ENCODE results near the gene XXYLT1.

Gene XXYLT1

DNA sequence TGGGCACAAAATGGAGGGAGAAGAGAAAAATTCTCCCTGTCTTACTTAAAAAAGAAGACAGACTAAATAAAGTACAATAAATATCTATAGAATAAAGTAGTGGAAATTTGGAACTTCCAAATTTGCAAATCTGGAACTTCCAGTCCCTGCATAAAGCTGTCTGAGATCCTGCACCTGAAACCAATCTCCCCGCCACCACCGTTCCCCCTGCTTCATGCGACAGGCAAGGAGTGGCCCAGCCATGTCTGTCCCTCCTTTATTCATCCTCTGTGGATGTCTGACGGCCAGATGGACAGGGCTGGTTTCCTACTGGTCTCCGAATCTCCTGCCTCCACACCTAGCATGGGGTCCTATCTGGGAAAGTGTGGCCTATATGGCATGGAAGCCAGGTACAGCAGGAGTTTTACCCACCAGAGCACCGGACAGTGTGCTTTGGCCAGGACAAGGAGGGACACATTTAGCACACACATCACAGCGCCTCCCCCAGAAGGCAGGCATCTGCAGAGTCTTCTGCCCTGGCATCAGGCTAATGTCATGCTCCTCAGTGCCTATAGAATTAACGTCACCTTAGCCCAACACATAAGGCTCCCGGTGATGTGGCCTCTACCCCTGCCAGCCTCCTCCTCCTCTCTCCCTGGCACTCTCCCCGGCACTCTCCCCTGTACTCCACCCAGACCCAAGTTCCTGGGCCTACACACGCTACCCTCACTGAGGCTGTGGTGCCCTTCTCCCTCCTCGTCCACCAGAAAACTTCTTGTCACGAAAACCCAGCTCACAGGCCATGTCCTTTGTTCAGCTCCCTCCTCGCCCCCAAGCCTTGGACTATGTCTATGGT, 170.8 kb downstream of the XXYLT1 start:
- no peak for DNase-seq (ENCODE audit: low read depth)
- TF ChIP-seq, protein P1, sequence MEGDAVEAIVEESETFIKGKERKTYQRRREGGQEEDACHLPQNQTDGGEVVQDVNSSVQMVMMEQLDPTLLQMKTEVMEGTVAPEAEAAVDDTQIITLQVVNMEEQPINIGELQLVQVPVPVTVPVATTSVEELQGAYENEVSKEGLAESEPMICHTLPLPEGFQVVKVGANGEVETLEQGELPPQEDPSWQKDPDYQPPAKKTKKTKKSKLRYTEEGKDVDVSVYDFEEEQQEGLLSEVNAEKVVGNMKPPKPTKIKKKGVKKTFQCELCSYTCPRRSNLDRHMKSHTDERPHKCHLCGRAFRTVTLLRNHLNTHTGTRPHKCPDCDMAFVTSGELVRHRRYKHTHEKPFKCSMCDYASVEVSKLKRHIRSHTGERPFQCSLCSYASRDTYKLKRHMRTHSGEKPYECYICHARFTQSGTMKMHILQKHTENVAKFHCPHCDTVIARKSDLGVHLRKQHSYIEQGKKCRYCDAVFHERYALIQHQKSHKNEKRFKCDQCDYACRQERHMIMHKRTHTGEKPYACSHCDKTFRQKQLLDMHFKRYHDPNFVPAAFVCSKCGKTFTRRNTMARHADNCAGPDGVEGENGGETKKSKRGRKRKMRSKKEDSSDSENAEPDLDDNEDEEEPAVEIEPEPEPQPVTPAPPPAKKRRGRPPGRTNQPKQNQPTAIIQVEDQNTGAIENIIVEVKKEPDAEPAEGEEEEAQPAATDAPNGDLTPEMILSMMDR (IDR thresholded peaks at IDR 0.05; ENCODE audit: low read depth, low read length, missing control alignments): no peak
- H3K4me3 ChIP-seq (ENCODE audit: low read depth, low read length): no peak overlapping the region

DNA sequence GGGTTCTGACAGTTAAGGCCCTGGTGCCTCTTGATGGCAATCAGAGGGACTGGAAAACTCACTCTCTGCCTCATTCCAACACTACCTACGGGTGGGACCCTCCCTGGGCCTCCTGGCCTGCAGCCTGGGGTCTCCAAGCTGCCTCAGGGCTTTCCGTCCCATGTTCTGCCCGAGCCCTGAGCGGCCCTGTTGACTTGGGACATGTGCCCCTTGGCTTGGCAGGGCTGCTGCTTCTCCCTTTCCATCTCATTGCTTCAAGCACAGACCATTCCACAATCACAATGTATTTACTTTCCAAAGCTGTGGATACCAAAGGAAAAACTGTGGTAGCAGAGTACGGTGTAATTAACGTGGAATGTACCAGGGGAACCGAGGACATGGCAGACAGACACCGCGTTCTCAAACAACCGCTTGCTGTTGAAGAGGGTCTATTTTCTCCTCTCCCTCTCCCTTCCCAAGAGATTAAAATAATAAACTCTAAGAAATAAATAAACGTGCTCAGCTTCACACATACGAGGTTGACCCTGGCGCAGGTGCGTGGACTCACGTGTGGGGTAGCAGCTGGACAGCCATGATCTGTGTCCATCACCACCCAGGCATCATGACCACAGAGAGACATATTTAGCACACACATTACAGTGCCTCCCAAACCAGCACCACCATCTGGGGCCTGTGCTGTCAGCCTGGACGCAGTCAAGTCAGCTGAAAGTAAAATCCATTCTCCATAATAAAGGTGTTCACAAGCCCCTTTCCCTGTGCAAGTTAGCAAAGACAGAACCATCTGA, 172.0 kb downstream of the XXYLT1 start:
- H3K4me3 ChIP-seq (ENCODE audit: low read depth, low read length): no peak overlapping the region
- TF ChIP-seq, protein P1 (IDR thresholded peaks at IDR 0.05; ENCODE audit: low read depth, low read length, missing control alignments): no peak
- DNase-seq (ENCODE audit: low read depth): no peak

DNA sequence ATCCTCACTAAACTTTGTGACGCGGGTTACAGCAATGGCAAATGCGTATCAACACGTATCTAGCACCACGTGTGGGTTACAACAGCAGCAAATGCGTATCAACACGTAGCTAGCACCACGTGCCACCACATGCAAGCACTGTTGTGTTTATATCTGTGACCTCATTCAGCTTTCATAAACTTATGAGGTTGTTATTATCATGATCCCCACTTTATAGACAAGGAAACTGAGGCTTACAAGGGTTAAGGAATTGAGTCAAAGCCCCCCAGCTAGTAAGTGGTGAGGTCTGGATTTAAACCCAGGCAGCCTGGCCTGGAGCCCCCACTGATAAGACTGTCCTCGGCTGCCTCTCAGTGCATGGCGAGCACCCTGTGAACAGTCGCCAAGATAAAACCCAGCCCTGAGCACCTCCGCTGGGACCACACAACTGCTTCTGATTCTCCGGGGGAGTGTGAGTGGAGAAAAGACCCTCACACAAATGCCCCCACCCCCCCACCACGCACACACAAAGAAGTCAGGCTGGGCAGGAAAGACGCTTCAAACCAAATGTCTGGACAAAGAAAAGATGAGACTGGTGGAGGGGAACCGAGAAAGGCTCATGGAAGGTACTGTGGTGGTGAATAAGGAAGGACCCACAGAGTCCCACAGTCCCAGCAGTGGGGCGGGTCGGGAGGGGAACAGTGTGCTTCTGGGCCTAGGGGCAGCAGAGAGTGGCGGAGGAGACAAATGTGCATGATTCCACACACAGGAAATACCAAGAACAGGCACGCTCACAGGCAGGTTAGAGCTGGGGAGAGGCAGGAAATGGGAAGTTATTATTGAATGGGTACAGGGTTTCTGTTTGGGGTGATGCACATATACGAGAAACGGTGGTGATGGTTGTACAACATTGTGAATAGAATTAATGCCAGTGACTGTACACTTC, 173.4 kb downstream of the XXYLT1 start:
- H3K4me3 ChIP-seq (ENCODE audit: low read depth, low read length): no peak overlapping the region
- TF ChIP-seq, protein P1 (IDR thresholded peaks at IDR 0.05; ENCODE audit: low read depth, low read length, missing control alignments): no peak
- DNase-seq (ENCODE audit: low read depth): peak; percentile 13

DNA sequence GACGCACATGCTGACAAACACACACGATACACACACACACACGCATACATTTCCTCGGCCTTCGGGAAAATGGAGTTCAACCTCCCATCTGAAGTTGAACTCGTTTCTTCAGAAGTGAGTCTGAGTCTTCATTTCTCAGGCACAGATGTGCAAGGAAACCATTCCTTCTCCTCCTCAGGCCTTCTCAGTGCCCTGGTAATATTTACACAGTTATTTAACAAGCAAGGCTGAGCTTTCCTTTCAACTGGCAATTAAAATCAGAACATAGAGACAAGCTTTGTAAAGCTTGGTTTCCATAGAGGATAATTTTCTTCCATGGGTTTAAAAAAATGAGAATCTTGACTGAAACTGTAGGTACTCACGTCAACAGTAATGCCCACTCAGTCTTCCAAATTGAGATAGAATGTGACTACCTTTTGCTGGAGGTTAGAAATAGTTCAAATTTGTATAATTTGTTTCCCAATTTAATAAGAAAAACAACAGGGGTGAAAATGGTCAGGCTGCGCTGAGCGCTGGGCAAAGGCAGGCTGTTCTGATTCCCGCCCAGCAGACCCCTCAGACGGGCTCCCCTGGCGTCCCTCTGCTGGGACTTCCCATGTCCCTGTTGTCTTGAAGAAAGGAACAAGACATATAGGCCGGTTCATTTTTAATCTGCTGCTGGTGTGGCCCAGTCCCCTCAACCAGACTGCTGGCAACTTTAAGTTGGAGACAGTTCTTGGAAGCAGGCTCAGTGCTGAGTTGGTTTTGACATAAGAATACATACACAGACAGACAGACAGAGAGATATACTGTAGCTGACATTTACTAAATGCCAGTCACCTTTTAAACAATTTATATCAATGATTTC, 174.3 kb downstream of the XXYLT1 start:
- H3K4me3 ChIP-seq (ENCODE audit: low read depth, low read length): no peak overlapping the region
- TF ChIP-seq, protein P1 (IDR thresholded peaks at IDR 0.05; ENCODE audit: low read depth, low read length, missing control alignments): no peak
- DNase-seq (ENCODE audit: low read depth): no peak

DNA sequence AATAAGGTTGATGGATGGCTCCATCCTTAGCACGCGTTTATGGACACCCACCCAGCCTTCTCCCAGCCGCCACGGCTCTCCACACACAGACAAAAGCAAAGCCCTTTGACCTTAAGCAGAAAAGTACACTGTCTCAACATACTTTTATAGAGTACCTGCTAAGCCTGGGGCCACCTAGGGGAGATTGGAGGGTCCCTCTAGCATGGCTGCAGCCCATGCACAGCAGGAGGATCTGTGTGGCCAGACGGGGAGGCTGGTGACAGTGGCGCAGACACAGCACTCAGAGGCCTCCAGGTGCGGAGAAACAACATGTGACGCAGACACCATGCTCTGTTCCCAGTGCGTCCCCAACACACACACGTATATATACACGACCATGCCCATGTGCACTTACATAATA, 174.9 kb downstream of the XXYLT1 start:
- TF ChIP-seq, protein P1 (IDR thresholded peaks at IDR 0.05; ENCODE audit: low read depth, low read length, missing control alignments): no peak
- DNase-seq (ENCODE audit: low read depth): no peak
- peak overlapping the region; percentile 59; the same call in 1 of the 2 replicates for H3K4me3 ChIP-seq (ENCODE audit: low read depth, low read length)

DNA sequence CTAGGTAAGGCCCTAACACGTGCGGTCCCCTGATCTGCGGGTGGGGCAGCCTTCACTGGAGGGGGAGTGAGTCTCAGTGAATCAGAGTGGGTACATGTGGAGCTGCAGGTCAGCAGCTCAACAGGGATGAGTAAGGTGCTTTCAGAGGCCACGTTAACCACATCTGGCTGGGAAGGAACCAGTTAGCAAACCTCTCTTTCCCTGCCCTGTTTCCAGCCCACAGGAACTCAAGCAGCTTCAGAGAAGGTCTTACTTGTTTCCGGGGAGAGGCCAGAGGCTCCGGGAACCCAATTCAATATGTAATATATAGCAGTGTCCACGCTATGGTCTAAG, 175.3 kb downstream of the XXYLT1 start:
- TF ChIP-seq, protein P1 (IDR thresholded peaks at IDR 0.05; ENCODE audit: low read depth, low read length, missing control alignments): no peak
- peak overlapping the region; percentile 59 for H3K4me3 ChIP-seq (ENCODE audit: low read depth, low read length)
- no peak for DNase-seq (ENCODE audit: low read depth)
